Measurements from ENCODE around the gene ADGRV1.
A peak's percentile ranks its signal among the peaks of the same experiment; 100 is the strongest.

The ADGRV1 gene

GRCh38 chr5:91145333-91145620 is 586.7 kb downstream of the ADGRV1 start:
- no peak for DNase-seq

GRCh38 chr5:91146230-91146629 is 587.6 kb downstream of the ADGRV1 start:
- no peak for DNase-seq

- no peak for DNase-seq
These were observed 588.5 kb downstream of the ADGRV1 start for GRCh38 chr5:91146905-91147600.

GRCh38 chr5:91150234-91150633 is 591.6 kb downstream of the ADGRV1 start:
- no peak for DNase-seq

GRCh38 chr5:91150636-91151035 is 592.0 kb downstream of the ADGRV1 start:
- DNase-seq = no peak

- no peak for DNase-seq
These were observed 593.4 kb downstream of the ADGRV1 start for GRCh38 chr5:91151947-91152346.

GRCh38 chr5:91154338-91154737 is 595.7 kb downstream of the ADGRV1 start:
- no peak for DNase-seq

- DNase-seq = no peak
These were observed 596.7 kb downstream of the ADGRV1 start for GRCh38 chr5:91155274-91155673.

GRCh38 chr5:91156242-91156641 is 597.6 kb downstream of the ADGRV1 start:
- no peak for DNase-seq

- DNase-seq = no peak
These were observed 599.4 kb downstream of the ADGRV1 start for GRCh38 chr5:91158011-91158410.

GRCh38 chr5:91159647-91160046 is 601.0 kb downstream of the ADGRV1 start:
- DNase-seq = no peak

- DNase-seq = no peak
These were observed 602.2 kb downstream of the ADGRV1 start for GRCh38 chr5:91160714-91161285.

GRCh38 chr5:91162534-91163381 is 604.2 kb downstream of the ADGRV1 start:
- peak; percentile 91 for DNase-seq

GRCh38 chr5:91164424-91164823 is 605.8 kb downstream of the ADGRV1 start:
- DNase-seq = no peak

GRCh38 chr5:91166059-91166807 is 607.6 kb downstream of the ADGRV1 start:
- no peak for DNase-seq

- DNase-seq = no peak
These were observed 610.3 kb downstream of the ADGRV1 start for GRCh38 chr5:91168859-91169258.

- DNase-seq = peak; percentile 56
These were observed 611.7 kb downstream of the ADGRV1 start for GRCh38 chr5:91170266-91170665.

- DNase-seq = no peak
These were observed 612.7 kb downstream of the ADGRV1 start for GRCh38 chr5:91171322-91171721.

- DNase-seq = no peak
These were observed 615.8 kb downstream of the ADGRV1 start for GRCh38 chr5:91174396-91174795.

- DNase-seq = no peak
These were observed 617.1 kb downstream of the ADGRV1 start for GRCh38 chr5:91175708-91176107.

GRCh38 chr5:91176288-91177016 is 617.9 kb downstream of the ADGRV1 start:
- DNase-seq = no peak

GRCh38 chr5:91177085-91177484 is 618.5 kb downstream of the ADGRV1 start:
- no peak for DNase-seq

GRCh38 chr5:91177639-91178038 is 619.0 kb downstream of the ADGRV1 start:
- no peak for DNase-seq
